ENCODE measurements around the gene ASB13. TPM values are rescaled to one million over a fixed set of nuclear protein-coding genes. Genes with fewer than 3 reads are reported as not detected.

Gene ASB13
- total RNA-seq, 2 donors from 2014 or later, result 15.8 to 16.0 TPM

- no peak for TF ChIP-seq CTCF (IDR thresholded peaks at IDR 0.05)
- DNase-seq (ENCODE audit: low spot score), result no peak
Measured at GRCh38 chr10:5592070-5592469, 74.3 kb downstream of the ASB13 start.

GRCh38 chr10:5591336-5591824 is 75.0 kb downstream of the ASB13 start:
- ATAC-seq (ENCODE audit: insufficient number of reproducible peaks, low FRiP score, low read depth), result no peak
- H3K27ac ChIP-seq, result no peak overlapping the region
- TF ChIP-seq CTCF (IDR thresholded peaks at IDR 0.05), result no peak
- DNase-seq (ENCODE audit: low spot score), result no peak
- H3K4me1 ChIP-seq (ENCODE audit: control insufficient read depth in 1 of 2, low read depth in 2 of 2), result peaks cover 0 to 34% of the 10 kb centered on the region in 2 donors
- no peaks in the 10 kb centered on the region for H3K9me3 ChIP-seq
- no peak overlapping the region for H3K4me3 ChIP-seq
- H3K36me3 ChIP-seq, result no peaks in the 10 kb centered on the region
- H3K27me3 ChIP-seq (replicated peaks; ENCODE audit: insufficient read depth), result no peaks in the 10 kb centered on the region

More at GRCh38 chr10:5592070-5592469, 74.3 kb downstream of the ASB13 start:
- Histone ChIP-seq H3K27me3 (replicated peaks; ENCODE audit: insufficient read depth) (no peaks in the 10 kb centered on the region), H3K9me3 (no peaks in the 10 kb centered on the region), H3K4me3 (no peak overlapping the region), H3K36me3 (no peaks in the 10 kb centered on the region), H3K27ac (no peak overlapping the region), H3K4me1 (ENCODE audit: control insufficient read depth in 1 of 2, low read depth in 2 of 2) (peaks cover 0 to 34% of the 10 kb centered on the region in 2 donors)
- ATAC-seq (ENCODE audit: insufficient number of reproducible peaks, low FRiP score, low read depth), result no peak

- H3K27me3 ChIP-seq (replicated peaks; ENCODE audit: insufficient read depth), result no peaks in the 10 kb centered on the region
- TF ChIP-seq CTCF (IDR thresholded peaks at IDR 0.05), result no peak
- DNase-seq (ENCODE audit: low spot score) (no peak), ATAC-seq (ENCODE audit: insufficient number of reproducible peaks, low FRiP score, low read depth) (no peak)
- H3K9me3 ChIP-seq, result no peaks in the 10 kb centered on the region
- H3K36me3 ChIP-seq, result no peaks in the 10 kb centered on the region
- H3K4me1 ChIP-seq (ENCODE audit: control insufficient read depth in 1 of 2, low read depth in 2 of 2), result peaks cover 0 to 35% of the 10 kb centered on the region in 2 donors
- no peak overlapping the region for H3K27ac ChIP-seq
- no peak overlapping the region for H3K4me3 ChIP-seq
Measured at GRCh38 chr10:5590816-5591215, 75.6 kb downstream of the ASB13 start.

- Histone ChIP-seq H3K27ac (no peak overlapping the region), H3K4me3 (no peak overlapping the region), H3K27me3 (replicated peaks; ENCODE audit: insufficient read depth) (no peaks in the 10 kb centered on the region), H3K9me3 (no peaks in the 10 kb centered on the region), H3K36me3 (no peaks in the 10 kb centered on the region), H3K4me1 (ENCODE audit: control insufficient read depth in 1 of 2, low read depth in 2 of 2) (peaks cover 0 to 35% of the 10 kb centered on the region in 2 donors)
- TF ChIP-seq CTCF (IDR thresholded peaks at IDR 0.05), result peak; percentile 31
- no peak for ATAC-seq (ENCODE audit: insufficient number of reproducible peaks, low FRiP score, low read depth)
- no peak for DNase-seq (ENCODE audit: low spot score)
Measured at GRCh38 chr10:5589661-5590511, 76.5 kb downstream of the ASB13 start.

- H3K27ac ChIP-seq, result no peak overlapping the region
- TF ChIP-seq CTCF (IDR thresholded peaks at IDR 0.05), result no peak
- no peak overlapping the region for H3K4me3 ChIP-seq
- H3K4me1 ChIP-seq (ENCODE audit: control insufficient read depth in 1 of 2, low read depth in 2 of 2), result peaks cover 0 to 30% of the 10 kb centered on the region in 2 donors
- H3K9me3 ChIP-seq, result no peaks in the 10 kb centered on the region
- no peaks in the 10 kb centered on the region for H3K27me3 ChIP-seq (replicated peaks; ENCODE audit: insufficient read depth)
- no peak for DNase-seq (ENCODE audit: low spot score)
- no peak for ATAC-seq (ENCODE audit: insufficient number of reproducible peaks, low FRiP score, low read depth)
- H3K36me3 ChIP-seq, result no peaks in the 10 kb centered on the region
Measured at GRCh38 chr10:5589011-5589660, 77.3 kb downstream of the ASB13 start.

Measured in thoracic aorta (tissue), 2 donors.